GM12864 (cell line): ENCODE results near the gene HOXD12.

Experiments
- DNase-seq: peaks from one replicate; pipeline ENCODE4 v3.0.0-alpha.2; 2011; ENCODE audit warnings: low read depth
- H3K4me3 ChIP-seq: 2 replicates; pipeline ENCODE4 v1.5.1; 2011; ENCODE audit warnings: mild to moderate bottlenecking, low read depth, low read length, control low read depth
- TF ChIP-seq, protein P1 (sequence below): IDR thresholded peaks from 2 replicates; pipeline ENCODE4 v1.5.1; 2011; ENCODE audit warnings: low read depth, mild to moderate bottlenecking, moderate library complexity, low read length, control low read depth, inconsistent platforms; ENCODE audit errors: missing control alignments

HOXD12 gene

DNA sequence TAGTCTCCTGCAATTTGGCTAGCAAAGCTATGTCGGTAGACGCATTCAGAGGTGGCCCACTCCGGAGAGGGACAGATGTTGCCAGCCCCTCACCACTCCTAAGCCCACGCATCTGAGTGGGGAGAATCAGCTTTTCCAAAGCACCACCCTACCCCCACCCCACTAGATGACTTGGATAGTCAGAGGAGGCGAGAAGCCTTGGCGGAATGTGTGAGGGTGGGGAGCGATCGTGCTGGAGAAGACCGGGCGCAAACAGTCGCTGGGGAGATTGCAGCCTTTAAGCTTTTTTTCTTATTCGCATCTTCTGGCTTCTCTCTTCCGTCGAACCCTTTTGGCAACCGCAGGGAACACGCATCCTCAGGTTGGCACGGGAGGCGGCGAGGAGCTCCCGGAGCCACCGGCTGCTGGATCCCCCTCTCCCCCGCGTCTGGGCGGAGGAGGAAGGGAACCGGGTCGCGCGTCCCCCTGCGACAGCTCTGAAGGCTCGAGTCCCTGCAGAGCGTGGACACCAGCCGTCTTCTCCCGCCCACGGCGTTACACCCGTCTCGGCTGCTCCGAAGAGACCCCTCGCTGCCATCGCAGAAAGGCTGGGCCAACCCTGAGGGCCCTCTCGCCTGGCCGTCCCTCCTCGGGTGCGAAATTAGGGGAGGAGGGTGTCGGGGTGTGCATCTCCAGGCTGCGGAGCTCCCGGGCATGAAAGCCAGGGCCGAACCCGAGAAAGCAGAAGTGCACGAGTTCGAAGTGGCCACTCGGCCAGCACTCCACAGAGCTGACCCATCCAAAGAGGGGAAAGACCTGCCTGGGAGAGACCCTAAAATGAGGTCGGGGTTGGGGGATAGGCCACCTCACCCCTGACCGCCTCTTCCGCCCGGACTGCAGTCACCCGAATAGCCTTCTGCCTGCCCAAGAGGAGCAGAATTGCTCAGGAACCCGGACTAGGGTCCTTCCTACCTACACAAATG is 28.0 kb upstream of the HOXD12 start:
- no peak for DNase-seq
- H3K4me3 ChIP-seq = no peak overlapping the region
- TF ChIP-seq, protein P1, sequence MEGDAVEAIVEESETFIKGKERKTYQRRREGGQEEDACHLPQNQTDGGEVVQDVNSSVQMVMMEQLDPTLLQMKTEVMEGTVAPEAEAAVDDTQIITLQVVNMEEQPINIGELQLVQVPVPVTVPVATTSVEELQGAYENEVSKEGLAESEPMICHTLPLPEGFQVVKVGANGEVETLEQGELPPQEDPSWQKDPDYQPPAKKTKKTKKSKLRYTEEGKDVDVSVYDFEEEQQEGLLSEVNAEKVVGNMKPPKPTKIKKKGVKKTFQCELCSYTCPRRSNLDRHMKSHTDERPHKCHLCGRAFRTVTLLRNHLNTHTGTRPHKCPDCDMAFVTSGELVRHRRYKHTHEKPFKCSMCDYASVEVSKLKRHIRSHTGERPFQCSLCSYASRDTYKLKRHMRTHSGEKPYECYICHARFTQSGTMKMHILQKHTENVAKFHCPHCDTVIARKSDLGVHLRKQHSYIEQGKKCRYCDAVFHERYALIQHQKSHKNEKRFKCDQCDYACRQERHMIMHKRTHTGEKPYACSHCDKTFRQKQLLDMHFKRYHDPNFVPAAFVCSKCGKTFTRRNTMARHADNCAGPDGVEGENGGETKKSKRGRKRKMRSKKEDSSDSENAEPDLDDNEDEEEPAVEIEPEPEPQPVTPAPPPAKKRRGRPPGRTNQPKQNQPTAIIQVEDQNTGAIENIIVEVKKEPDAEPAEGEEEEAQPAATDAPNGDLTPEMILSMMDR = no peak

DNA sequence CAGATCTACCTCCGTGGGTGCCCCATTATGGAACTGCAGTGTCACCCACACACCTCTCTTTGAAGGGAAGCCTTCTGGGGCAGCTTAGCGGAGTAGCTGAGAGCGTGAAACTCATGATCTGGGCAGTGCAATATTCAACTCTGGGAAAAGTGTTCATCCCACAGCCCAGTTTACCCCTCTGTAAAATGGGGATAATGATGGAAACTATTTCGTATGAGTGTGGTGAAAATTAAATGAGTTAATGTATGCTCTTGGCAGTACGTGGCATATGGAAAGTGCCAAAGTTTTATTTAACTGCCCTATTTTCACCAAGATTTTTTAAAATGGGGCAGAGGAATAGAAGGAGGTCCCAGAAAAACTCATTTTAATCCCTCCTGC is 27.3 kb upstream of the HOXD12 start:
- DNase-seq = no peak
- H3K4me3 ChIP-seq = no peak overlapping the region
- TF ChIP-seq, protein P1 = no peak

DNA sequence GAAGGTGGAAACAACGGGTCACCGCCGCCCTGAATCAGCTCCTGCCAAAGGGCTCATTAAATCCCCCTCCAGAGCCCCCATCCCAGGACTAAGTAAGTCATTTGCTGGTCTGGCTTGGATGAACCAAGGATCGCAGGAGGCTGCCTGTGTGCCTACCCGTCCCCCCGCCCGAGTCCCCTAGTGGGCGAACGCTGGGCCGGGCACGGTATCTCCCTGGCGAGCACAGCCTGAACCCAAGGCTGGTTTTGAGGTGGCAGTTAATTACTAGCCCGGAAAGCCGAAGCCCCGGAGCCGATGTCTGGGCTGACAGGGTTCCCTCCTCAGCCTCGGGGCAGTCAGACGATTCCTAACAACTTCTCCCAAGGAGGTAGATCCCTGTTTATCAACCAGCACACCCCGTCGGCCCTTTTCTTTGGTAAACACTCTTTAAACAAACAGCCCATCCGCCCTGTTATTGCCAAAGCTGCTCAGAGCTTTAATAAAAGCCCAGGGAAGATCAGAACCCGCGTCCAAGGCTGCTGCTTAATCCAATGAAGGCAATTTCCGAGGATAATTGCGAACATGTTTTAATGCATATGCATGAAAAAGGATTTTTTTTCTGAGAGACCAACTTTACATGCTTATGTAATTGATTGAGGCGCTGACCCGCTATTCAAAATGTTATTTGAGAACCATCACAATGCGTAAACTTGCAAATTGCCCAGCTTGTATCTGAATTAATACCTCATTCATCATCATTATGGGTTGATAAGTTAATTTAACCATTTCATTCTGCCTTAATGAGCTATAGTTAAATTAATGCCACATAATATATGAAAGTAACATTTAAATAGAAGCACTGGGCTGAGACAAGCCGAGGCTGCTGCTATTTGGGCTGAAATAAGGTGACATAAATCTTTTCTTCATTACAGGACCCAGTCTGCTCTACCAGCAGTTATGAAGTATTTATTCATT is 26.4 kb upstream of the HOXD12 start:
- TF ChIP-seq, protein P1 = no peak
- DNase-seq = no peak
- H3K4me3 ChIP-seq = no peak overlapping the region

DNA sequence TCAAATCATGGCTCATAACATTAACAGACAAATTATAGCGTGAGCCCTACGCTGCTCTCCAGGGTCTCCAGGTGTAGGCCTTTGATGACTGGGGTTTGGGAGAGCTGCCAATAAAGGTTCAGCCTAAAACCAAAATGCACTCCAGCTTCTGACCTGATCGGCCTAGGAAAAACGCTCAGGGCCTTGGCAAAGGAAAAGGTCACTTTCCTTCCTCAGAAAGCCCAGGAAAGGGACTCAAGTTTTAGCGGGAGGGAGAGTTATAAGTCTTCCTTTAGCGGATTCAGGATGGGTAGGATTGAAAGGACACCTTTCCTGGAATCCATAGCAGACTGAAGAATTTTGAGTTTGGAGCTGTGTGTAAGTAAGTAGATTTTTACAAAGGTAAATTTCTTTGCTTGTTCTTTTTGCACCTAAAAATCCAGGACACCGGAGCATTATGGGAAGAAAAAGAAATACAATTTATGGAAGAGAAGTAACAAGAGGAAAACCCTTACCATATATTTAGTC is 24.6 kb upstream of the HOXD12 start:
- DNase-seq = no peak
- H3K4me3 ChIP-seq = no peak overlapping the region
- TF ChIP-seq, protein P1 = no peak

DNA sequence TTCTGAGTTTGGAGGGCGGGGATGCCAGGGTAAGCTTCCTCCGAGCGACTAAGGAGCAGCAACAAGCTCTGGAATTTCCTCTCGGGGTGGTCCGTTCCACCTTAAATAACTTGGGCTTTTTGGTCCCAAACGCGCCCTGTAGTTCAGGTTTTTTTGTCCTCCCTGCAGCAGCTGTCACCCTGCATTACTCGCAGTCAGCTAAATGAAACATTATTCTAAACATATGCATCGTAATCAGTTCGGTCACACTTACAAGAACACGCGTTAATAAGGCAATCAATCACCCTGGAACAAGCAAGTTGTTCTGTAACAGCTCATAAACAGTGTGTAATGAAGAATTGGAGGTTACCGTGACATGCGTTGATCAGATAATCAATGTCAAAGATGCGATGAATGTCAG is 24.1 kb upstream of the HOXD12 start:
- DNase-seq = no peak
- no peak overlapping the region for H3K4me3 ChIP-seq
- TF ChIP-seq, protein P1 = no peak

DNA sequence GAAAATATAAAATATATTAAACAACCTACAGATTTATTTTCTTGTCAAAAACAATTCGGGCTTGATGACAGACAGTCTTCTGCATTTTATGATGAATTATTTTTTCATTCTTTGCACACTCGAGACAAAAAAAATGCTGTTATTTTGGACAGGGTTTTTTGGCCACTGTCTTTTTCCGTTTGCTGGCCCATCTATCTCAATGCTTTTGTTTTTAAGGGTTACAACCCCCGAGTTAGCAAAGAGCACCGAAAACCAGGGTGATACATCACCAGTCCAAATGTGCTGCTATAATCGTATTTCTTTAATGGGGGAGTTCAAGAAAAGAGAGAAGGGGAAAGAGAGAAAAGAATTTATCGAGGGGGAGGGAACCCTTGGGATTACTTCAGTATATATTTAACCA is 23.5 kb upstream of the HOXD12 start:
- H3K4me3 ChIP-seq = no peak overlapping the region
- TF ChIP-seq, protein P1 = no peak
- no peak for DNase-seq
